Activated CD4-positive, alpha-beta T cell treated with anti-CD3 and anti-CD28 coated beads, Interleukin-2, amount 50 U/mL, for 1 hour (primary cell): ENCODE data around the gene CDC25A.

Experiments
- DNase-seq: peaks from one replicate; pipeline ENCODE4 v3.0.0-alpha.2; 2020

CDC25A gene

GRCh38 chr3:48140936-48141603, 47.1 kb downstream of the CDC25A start:
- DNase-seq = no peak

GRCh38 chr3:48140336-48140757, 47.9 kb downstream of the CDC25A start:
- DNase-seq = no peak

DNA sequence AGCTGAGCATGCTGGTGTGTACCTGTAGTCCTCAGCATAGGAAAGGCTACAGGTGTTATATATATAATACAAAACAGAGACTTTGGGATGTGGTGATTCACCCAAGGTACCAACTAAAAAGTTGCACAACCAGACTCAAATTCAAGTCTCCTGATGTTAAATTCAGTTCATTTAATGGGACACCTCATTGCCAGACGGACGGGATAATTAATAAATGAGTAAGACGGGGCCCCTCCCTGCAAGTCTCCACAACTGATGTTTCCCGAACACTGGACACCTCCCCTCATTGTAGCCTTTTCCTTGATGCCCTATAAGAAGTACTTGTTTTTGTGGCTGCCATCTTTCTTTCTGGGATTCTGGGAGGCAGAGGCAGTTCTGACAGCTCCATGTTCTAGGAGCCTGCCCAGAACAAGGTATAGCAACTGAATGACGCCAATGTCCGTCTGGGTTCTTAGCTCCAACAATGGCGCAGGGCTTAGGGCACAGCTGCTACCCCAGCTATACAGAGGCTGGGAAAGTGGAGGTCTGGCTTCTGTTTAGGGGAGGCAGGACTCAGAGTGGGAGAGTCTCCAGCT, 50.7 kb downstream of the CDC25A start:
- DNase-seq = no peak

DNA sequence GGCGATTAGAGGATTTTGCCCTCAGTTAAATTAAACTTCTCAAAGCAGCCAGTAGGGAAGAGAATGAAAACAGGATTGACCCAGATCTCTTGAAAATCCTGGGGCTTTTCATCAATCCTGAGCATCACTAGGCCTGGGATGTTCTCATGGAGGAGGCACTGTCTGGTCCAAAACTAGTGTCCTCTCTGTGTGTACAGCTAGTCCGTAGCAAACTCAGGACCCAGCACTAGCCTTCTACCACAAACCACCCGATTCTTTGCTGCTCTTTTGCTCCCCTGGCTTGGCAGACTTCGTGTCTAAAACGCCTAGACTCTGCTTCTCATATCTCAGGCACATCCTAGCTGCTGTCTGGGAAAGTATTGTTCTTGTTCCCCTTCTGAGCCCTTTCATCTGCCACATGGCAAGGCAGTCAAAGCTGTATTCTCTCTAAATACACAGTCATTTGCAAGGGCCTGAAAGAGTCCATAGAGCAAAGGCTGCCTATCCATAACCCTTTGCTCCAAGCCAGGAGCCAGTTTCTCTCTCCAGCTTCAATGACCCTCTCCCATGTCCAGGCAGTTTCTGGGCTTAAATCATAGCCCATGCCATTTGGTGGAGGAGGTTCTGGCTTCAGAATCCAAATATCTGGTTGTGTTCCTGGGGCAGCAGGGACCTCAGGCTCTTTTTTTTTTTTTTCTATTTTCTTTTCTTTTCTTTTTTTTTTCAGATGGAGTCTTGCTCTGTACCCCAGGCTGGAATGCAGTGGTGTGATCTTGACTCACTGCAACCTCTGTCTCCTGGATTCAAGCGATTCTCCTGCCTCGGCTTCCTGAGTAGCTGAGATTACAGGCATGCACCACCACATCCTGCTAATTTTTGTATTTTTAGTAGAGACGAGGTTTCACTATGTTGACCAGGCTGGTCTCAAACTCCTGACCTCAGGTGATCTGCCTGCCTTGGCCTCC, 52.4 kb downstream of the CDC25A start:
- DNase-seq = no peak

DNA sequence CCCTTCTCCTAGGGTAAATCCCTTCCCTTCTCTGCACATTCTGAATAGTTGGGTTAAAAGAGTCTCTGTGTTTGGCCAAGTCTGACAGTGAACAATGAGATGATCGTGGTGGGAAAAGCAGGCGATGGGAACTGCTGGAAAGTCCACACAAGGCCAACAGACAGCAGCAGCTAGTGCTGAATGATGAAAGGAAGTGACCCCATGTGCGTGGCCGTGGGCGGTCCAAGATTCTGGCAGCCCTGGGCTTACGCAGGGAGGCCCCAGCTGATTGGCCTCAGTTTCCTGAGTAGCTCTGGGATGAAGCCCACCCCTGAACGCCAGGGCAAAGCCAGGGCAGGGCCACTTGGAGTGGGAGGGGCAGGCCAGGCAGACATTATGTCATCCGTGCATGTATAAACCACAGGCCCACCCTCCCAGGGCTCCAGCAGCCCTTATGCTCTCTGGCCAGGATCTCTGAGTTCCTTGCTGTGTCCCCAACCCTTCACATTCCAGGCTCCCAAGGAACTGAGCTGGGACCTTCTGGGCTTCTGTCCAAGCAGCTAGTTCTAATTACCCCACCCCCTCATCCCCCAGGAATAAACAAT, 57.8 kb downstream of the CDC25A start:
- DNase-seq = no peak

GRCh38 chr3:48129921-48130320, 58.3 kb downstream of the CDC25A start:
- DNase-seq = no peak

- no peak for DNase-seq
Observed at GRCh38 chr3:48128774-48129173, 59.4 kb downstream of the CDC25A start.

GRCh38 chr3:48125886-48126622, 62.2 kb downstream of the CDC25A start:
- no peak for DNase-seq

GRCh38 chr3:48125013-48125705, 63.1 kb downstream of the CDC25A start:
- no peak for DNase-seq

DNA sequence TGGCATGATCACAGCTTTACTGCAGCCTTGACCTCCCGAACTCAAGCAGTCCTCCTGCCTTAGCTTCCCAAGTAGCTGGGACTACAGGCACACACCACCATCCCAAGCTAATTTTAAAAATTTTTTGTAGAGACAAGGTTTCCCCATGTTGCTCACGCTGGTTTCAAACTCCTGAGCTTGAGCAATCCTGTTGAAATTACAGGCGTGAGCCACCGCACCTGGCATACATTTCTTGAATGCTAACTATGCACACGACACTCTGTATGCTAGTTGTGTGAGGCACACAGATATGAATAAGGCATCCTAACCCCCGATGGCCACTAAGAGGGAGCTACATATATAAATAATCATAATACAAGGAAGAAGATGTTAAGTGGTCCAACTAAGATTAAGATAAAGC, 64.9 kb downstream of the CDC25A start:
- no peak for DNase-seq

DNA sequence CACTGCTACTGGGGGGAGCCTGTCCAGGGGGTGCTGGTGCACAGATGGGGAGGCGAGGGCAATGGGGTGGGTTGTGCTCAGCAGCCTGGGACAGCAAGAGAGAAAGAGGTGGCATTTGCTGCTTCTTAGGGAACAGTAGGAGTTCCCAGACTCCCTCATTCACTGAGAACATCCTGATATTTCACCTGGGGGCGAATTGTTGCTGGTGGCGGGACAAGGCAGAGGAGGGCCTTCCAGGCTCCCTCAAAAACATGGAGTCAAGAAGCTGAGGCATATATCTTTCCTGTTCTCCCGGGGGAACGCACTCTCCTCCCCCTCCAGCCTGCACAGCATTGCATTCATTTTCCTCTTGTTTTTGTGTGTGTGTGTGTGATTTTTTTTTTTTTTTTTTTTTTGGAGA, 65.7 kb downstream of the CDC25A start:
- no peak for DNase-seq

- no peak for DNase-seq
Observed at GRCh38 chr3:48120223-48120622, 68.0 kb downstream of the CDC25A start.

GRCh38 chr3:48119505-48120193, 68.6 kb downstream of the CDC25A start:
- DNase-seq = no peak

DNA sequence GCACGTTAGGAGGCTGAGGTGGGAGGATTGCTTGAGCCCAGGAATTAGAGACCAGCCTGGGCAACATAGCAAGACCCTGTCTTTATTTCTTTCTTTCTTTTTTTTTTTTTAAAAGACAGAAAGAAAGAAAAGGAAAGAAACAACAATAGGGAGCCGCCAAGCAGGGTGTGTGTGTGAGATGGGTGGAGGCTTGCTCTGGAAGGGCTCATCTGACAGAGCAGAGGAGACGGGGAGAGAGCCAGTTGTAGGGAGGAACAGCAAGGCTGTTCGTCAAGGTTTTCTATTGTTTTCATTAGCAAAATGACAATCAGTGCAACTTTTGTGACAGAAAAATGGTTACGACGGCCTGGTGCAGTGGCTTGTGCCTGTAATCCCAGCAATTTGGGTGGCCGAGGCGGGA, 69.3 kb downstream of the CDC25A start:
- DNase-seq = no peak

DNA sequence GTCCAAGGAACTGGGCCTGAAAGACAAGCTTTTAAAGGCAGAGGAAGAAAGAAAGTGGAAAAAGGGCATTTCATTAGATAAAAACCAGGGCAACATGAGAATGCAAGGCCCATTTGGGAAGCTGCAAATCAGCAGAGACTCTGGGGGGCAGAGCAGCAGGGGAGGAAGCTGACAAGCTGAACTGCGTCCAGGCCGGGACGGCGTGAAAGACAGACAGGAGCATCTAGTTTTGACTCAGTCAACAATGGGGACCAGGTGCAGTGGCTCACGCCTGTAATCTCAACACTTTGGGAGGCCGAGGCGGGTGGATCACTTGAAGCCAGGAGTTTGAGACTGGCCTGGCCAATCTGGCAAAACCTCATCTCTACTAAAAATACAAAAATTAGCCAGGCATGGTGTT, 69.9 kb downstream of the CDC25A start:
- DNase-seq = no peak

DNA sequence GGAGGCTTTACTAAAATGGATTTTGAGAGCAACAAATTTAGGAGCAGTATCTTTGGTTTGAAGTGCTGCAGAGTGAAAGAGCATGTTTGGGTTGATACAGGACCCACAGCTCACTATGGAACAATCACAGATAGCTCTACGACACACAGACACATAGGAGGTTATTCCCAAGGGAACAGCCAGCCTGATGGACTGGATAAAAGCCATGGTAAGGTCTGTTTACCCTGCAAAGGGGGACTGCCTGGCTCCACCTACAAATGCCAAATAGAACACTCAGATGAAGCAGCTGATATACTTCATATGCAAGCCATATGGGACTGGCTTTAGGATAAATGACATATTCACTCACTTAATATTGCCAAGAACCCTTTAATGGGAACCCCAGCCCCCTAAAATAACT, 75.4 kb downstream of the CDC25A start:
- no peak for DNase-seq

DNA sequence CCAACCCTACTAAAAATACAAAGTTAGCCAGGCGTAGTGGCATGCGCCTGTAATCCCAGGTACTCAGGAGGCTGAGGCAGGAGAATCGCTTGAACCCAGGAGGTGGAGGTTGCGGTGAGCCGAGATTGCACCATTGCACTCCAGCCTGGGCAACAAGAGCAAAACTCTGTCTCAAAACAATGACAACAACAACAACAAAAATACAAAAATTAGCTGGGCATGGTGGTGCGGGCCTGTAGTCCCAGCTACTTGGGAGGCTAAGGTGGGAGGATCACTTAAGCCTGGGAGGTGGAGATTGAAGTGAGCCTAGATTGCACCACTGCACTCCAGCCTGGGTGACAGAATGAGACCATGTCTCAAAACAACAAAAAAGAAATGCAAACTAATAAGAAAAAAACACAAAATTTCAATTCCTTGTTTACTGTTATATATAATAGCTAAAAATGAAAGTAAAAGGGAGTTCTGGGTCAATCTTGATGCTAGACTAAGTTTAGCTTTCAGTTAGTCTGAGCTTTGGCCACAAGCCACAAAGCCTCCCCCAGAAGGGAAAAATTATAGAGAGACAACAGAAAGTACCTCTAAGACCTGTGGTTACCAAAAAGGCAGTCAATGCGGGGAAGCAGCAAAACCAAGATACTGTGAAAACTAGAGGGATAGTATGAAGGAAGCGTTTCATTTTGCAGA, 76.0 kb downstream of the CDC25A start:
- DNase-seq = peak; percentile 1

GRCh38 chr3:48110463-48110862, 77.8 kb downstream of the CDC25A start:
- DNase-seq = no peak

- DNase-seq = no peak
Observed at GRCh38 chr3:48107227-48107626, 81.0 kb downstream of the CDC25A start.
